ENCODE data around the gene NT5DC1. TPM values are rescaled to one million over a fixed set of nuclear protein-coding genes. Genes with fewer than 3 reads are reported as not detected.

NT5DC1 gene
- total RNA-seq, 2 experiments from 2014 or later: 51.1 to 51.3 TPM

DNA sequence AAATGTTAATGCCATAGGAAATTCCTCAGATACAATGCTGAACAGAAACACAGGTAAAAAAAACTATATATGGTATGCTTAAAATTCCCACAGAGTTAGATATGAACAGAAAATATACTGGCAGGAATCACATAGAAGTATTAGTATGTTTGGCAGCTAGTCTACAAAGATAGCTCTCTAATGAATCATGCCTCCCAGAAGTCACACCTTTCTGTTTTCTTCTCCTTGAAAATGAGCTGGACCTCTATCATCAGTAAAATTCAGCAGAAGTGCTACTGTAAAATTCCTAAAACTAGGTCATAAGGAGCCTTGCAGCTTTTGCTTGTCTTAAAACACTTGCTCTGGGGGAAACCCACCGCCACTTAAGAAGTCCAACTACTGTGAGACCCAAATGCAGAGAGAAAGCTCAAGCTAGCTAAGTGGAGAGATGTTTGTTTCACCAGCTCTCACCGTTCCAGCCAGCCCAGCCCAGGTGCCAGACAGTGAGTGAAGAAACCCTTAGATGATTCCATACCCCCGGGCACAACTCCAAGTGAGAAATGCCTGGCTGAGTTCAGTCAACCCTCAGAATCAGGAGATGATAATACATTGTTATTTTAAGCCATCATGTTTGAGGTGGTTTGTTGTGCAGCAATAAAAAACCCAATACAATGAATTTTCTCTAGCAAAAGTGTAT, 110.2 kb downstream of the NT5DC1 start:
- intact Hi-C loops (cut with micrococcal nuclease): no loop called here
- ChIA-PET POLR2A (no interaction called here), CTCF (no interaction called here)
- DNase-seq: no peak
- Mint-ChIP-seq H3K4me1 (ENCODE audit: low read depth) (no peaks in the 10 kb centered on the region), H3K27ac (no peak overlapping the region), H3K36me3 (no peaks in the 10 kb centered on the region), H3K4me3 (no peak overlapping the region), H3K9me3 (no peaks in the 10 kb centered on the region), H3K27me3 (no peaks in the 10 kb centered on the region)

DNA sequence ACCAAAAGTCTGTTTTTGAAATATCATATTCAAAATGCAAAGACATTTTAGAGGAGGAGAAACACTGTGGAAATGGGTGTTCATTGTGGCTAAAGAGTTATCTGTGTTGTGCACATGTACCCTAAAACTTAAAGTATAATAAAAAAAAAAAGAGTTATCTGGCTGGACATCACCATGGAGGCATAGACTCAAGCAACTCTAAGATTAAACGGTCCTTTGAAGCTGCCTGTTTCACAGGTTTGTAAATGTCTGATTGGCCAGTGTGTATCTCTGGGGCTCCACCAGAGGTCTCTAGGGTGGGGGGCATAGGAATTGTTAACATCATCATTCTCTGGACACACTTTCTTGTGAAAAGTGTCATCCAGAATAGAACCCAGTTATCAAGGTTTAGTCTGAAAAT, 114.0 kb downstream of the NT5DC1 start:
- intact Hi-C loops (cut with micrococcal nuclease): no loop called here
- ChIA-PET CTCF (no interaction called here), POLR2A (interaction anchor here (0.6 kb wide), 1 partner anchor 20 kb away, joined by 4 read pairs; no protein-coding TSS in a partner anchor)
- Mint-ChIP-seq H3K27ac (no peak overlapping the region), H3K27me3 (no peaks in the 10 kb centered on the region), H3K9me3 (no peaks in the 10 kb centered on the region), H3K4me1 (ENCODE audit: low read depth) (no peaks in the 10 kb centered on the region), H3K4me3 (no peak overlapping the region), H3K36me3 (no peaks in the 10 kb centered on the region)
- no peak for DNase-seq

- no peaks in the 10 kb centered on the region for H3K9me3 Mint-ChIP-seq
- H3K27ac Mint-ChIP-seq: no peak overlapping the region
- no peaks in the 10 kb centered on the region for H3K27me3 Mint-ChIP-seq
- ChIA-PET CTCF (interaction anchor here (3.5 kb wide), 1 partner anchor 14 kb away, joined by 27 read pairs; no protein-coding TSS in a partner anchor), POLR2A (no interaction called here)
- no peak for DNase-seq
- intact Hi-C loops (cut with micrococcal nuclease): no loop called here
- H3K4me3 Mint-ChIP-seq: no peak overlapping the region
- H3K4me1 Mint-ChIP-seq (ENCODE audit: low read depth): no peaks in the 10 kb centered on the region
- H3K36me3 Mint-ChIP-seq: no peaks in the 10 kb centered on the region
Measured at GRCh38 chr6:116215414-116215813, 114.8 kb downstream of the NT5DC1 start.

DNA sequence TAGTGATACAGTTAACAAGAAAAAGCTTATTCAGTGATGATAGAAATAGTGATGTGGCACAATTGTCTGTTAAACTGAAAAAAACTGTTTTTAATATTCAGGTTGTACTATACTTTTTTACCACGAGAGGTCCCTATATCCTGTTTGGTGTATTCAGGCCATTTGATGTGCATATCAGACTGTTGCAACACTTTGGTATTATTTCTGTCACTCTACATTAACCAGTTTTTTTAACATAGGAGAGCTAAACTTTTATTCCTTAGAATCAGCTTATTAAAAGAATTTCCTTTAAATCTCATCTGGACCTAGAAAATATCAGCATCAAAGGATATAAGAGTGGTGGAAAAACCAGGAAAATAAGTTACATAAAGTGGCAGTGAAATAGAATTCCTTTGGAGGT, 116.4 kb downstream of the NT5DC1 start:
- DNase-seq: no peak
- H3K27me3 Mint-ChIP-seq: no peaks in the 10 kb centered on the region
- intact Hi-C loops (cut with micrococcal nuclease): loop anchor here (2.0 kb wide), 2 partner anchors 62 to 316 kb away; partner anchors contain the start of gene TSPYL1
- no peak overlapping the region for H3K4me3 Mint-ChIP-seq
- no peak overlapping the region for H3K27ac Mint-ChIP-seq
- ChIA-PET POLR2A (no interaction called here), CTCF (interaction anchor here (0.6 to 3.5 kb wide), 11 partner anchors 13 to 353 kb away, joined by 3 to 27 read pairs (median 8); partner anchors contain the start of genes TSPYL1 and TSPYL4)
- no peaks in the 10 kb centered on the region for H3K9me3 Mint-ChIP-seq
- no peaks in the 10 kb centered on the region for H3K4me1 Mint-ChIP-seq (ENCODE audit: low read depth)
- H3K36me3 Mint-ChIP-seq: peaks cover 5% of the 10 kb centered on the region

DNA sequence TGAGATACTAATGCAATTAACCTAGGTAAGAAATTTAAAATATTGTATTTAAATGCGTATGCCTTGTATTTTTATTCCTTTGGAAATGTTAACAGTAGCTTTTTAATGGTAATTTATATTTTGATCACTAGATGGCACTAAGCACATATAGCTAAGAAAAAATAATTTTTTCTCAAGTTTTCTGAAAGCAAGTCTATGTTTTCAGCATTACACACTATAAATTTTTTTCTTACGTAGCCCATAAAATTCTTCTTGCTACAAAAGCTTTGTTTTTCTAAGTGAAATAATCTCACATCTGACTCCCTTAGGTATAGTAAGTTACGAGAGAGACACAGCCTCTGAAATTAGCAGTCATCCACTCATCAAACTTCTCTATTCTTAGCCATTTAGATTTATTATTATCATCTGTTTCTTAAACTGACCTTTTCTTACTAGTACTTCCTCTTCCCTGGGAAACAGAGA, 117.5 kb downstream of the NT5DC1 start:
- Mint-ChIP-seq H3K36me3 (peaks cover 5% of the 10 kb centered on the region), H3K9me3 (no peaks in the 10 kb centered on the region), H3K27ac (no peak overlapping the region), H3K27me3 (no peaks in the 10 kb centered on the region), H3K4me3 (no peak overlapping the region), H3K4me1 (ENCODE audit: low read depth) (no peaks in the 10 kb centered on the region)
- DNase-seq: no peak
- CTCF ChIA-PET: interaction anchor here (0.7 to 3.5 kb wide), 22 partner anchors 9 to 361 kb away, joined by 3 to 27 read pairs (median 4); partner anchors contain the start of genes NT5DC1, TSPYL1 and TSPYL4
- POLR2A ChIA-PET: no interaction called here
- intact Hi-C loops (cut with micrococcal nuclease): loop anchor here (1.0 kb wide), 1 partner anchor 343 kb away; no protein-coding TSS in a partner anchor

- ChIA-PET POLR2A (no interaction called here), CTCF (interaction anchor here (1.1 to 3.5 kb wide), 8 partner anchors 9 to 453 kb away, joined by 3 to 27 read pairs (median 4); no protein-coding TSS in a partner anchor)
- no peak for DNase-seq
- H3K27me3 Mint-ChIP-seq: no peaks in the 10 kb centered on the region
- H3K27ac Mint-ChIP-seq: no peak overlapping the region
- H3K9me3 Mint-ChIP-seq: no peaks in the 10 kb centered on the region
- H3K4me3 Mint-ChIP-seq: no peak overlapping the region
- intact Hi-C loops (cut with micrococcal nuclease): loop anchor here (1.0 kb wide), 1 partner anchor 342 kb away; no protein-coding TSS in a partner anchor
- H3K36me3 Mint-ChIP-seq: peaks cover 5% of the 10 kb centered on the region
- H3K4me1 Mint-ChIP-seq (ENCODE audit: low read depth): no peaks in the 10 kb centered on the region
Measured at GRCh38 chr6:116218866-116219265, 118.2 kb downstream of the NT5DC1 start.

DNA sequence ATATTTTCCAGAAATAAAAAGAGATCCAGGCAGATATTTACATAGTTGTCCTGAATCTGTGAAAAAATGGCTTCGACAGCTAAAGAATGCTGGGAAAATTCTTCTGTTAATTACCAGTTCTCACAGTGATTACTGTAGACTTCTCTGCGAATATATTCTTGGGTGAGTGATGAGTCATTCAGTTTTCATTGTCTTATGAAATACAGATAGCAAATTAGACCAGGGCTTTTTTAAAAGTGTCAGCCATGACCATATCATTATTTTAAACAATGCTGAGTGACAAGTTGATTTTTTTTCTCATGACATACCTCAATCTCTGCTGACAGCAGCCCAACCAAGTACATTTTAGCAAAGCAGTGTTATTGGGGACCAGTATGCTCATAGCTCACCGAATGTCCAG, 120.4 kb downstream of the NT5DC1 start:
- Mint-ChIP-seq H3K4me3 (no peak overlapping the region), H3K4me1 (ENCODE audit: low read depth) (no peaks in the 10 kb centered on the region), H3K27me3 (no peaks in the 10 kb centered on the region), H3K36me3 (peaks cover 5% of the 10 kb centered on the region), H3K9me3 (no peaks in the 10 kb centered on the region), H3K27ac (no peak overlapping the region)
- CTCF ChIA-PET: no interaction called here
- DNase-seq: no peak
- intact Hi-C loops (cut with micrococcal nuclease): no loop called here
- POLR2A ChIA-PET: no interaction called here

DNA sequence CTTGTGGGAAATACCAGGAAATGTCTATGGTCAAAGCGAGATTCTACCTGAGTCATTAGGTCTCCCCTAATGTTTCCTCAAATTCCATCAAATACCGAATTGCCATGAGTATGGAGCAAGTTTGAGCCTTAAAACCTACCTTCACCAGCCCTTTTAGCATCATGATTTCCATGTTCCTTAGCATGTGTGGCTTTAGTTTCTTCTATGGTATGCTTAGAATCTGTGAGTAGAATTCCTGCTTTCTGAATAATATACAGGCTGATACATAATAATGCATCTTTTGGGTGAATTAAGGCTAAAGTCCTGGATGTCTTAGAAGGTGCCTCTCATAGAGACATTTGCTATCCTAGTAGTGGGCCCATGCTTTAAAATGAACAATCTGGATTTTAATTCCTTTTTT, 121.3 kb downstream of the NT5DC1 start:
- Mint-ChIP-seq H3K4me1 (ENCODE audit: low read depth) (no peaks in the 10 kb centered on the region), H3K36me3 (peaks cover 5% of the 10 kb centered on the region), H3K27ac (no peak overlapping the region), H3K27me3 (no peaks in the 10 kb centered on the region), H3K9me3 (no peaks in the 10 kb centered on the region), H3K4me3 (no peak overlapping the region)
- ChIA-PET CTCF (no interaction called here), POLR2A (no interaction called here)
- intact Hi-C loops (cut with micrococcal nuclease): no loop called here
- no peak for DNase-seq

- no peaks in the 10 kb centered on the region for H3K27me3 Mint-ChIP-seq
- ChIA-PET POLR2A (no interaction called here), CTCF (interaction anchor here (0.8 kb wide), 1 partner anchor 19 kb away, joined by 3 read pairs; no protein-coding TSS in a partner anchor)
- no peaks in the 10 kb centered on the region for H3K9me3 Mint-ChIP-seq
- H3K36me3 Mint-ChIP-seq: peaks cover 5% of the 10 kb centered on the region
- H3K27ac Mint-ChIP-seq: no peak overlapping the region
- no peaks in the 10 kb centered on the region for H3K4me1 Mint-ChIP-seq (ENCODE audit: low read depth)
- intact Hi-C loops (cut with micrococcal nuclease): no loop called here
- H3K4me3 Mint-ChIP-seq: no peak overlapping the region
- no peak for DNase-seq
Measured at GRCh38 chr6:116223355-116223754, 122.7 kb downstream of the NT5DC1 start.

GRCh38 chr6:116229287-116229913, 128.7 kb downstream of the NT5DC1 start:
- intact Hi-C loops (cut with micrococcal nuclease): no loop called here
- H3K4me3 Mint-ChIP-seq: no peak overlapping the region
- peaks cover 7% of the 10 kb centered on the region for H3K36me3 Mint-ChIP-seq
- DNase-seq: peak; percentile 41
- no peaks in the 10 kb centered on the region for H3K27me3 Mint-ChIP-seq
- H3K4me1 Mint-ChIP-seq (ENCODE audit: low read depth): no peaks in the 10 kb centered on the region
- no peak overlapping the region for H3K27ac Mint-ChIP-seq
- no peaks in the 10 kb centered on the region for H3K9me3 Mint-ChIP-seq
- POLR2A ChIA-PET: no interaction called here
- CTCF ChIA-PET: interaction anchor here (0.6 to 4.7 kb wide), 3 partner anchors 12 to 117 kb away, joined by 3 to 27 read pairs (median 3); no protein-coding TSS in a partner anchor

- Mint-ChIP-seq H3K9me3 (no peaks in the 10 kb centered on the region), H3K27ac (no peak overlapping the region), H3K4me1 (ENCODE audit: low read depth) (no peaks in the 10 kb centered on the region), H3K36me3 (peaks cover 4% of the 10 kb centered on the region), H3K4me3 (no peak overlapping the region), H3K27me3 (no peaks in the 10 kb centered on the region)
- DNase-seq: no peak
- intact Hi-C loops (cut with micrococcal nuclease): no loop called here
- CTCF ChIA-PET: no interaction called here
- POLR2A ChIA-PET: interaction anchor here (0.6 kb wide), 1 partner anchor 20 kb away, joined by 4 read pairs; no protein-coding TSS in a partner anchor
Measured at GRCh38 chr6:116234689-116235088, 134.0 kb downstream of the NT5DC1 start.

DNA sequence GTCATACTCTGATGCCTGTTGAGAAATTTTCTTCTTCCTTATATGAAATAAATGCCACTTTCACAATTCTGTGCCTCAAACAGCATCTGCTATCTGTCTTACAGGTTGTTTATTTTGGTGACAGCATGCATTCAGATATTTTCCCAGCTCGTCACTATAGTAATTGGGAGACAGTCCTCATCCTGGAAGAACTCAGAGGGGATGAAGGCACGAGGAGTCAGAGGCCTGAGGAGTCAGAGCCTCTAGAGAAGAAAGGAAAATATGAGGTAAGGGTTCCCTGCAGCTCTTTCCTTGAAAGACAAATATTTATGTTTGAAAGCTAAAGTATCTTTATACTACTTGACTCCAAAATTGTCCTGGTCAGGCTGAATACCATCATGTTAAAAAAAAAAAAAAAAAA, 137.4 kb downstream of the NT5DC1 start:
- intact Hi-C loops (cut with micrococcal nuclease): no loop called here
- POLR2A ChIA-PET: no interaction called here
- CTCF ChIA-PET: no interaction called here
- Mint-ChIP-seq H3K9me3 (no peaks in the 10 kb centered on the region), H3K4me1 (ENCODE audit: low read depth) (no peaks in the 10 kb centered on the region), H3K27me3 (no peaks in the 10 kb centered on the region), H3K36me3 (peaks cover 7% of the 10 kb centered on the region), H3K4me3 (no peak overlapping the region), H3K27ac (no peak overlapping the region)
- no peak for DNase-seq
